ENCODE results near the gene SHC3. TPM values are rescaled to one million over a fixed set of nuclear protein-coding genes. Genes with fewer than 3 reads are reported as not detected.

Gene SHC3
- total and polyA plus RNA-seq, 9 of the 15 experiments (the other 6 are each of a cell fraction or from before 2014, with no cell fraction given), result not detected

GRCh38 chr9:89060790-89061189 lies 117.8 kb downstream of the SHC3 start (continued):
- TF ChIP-seq MGA (IDR thresholded peaks at IDR 0.05), result no peak
- no peak for TF ChIP-seq ZNF184 (CRISPR knock-in tag; IDR thresholded peaks at IDR 0.05)
- TF ChIP-seq ZNF263 (CRISPR knock-in tag; IDR thresholded peaks at IDR 0.05; ENCODE audit: borderline replicate concordance), result no peak
- no peak for TF ChIP-seq EWSR1 (IDR thresholded peaks at IDR 0.05; ENCODE audit: borderline replicate concordance, low read depth, partially characterized antibody)
- no peak for TF ChIP-seq TEAD4 (IDR thresholded peaks at IDR 0.05; ENCODE audit: low read length)
- TF ChIP-seq TEAD4 (CRISPR knock-in tag; IDR thresholded peaks at IDR 0.05; ENCODE audit: borderline replicate concordance), result no peak
- no peak for TF ChIP-seq KAT7 (CRISPR knock-in tag; IDR thresholded peaks at IDR 0.05; ENCODE audit: borderline replicate concordance)
- no peak for TF ChIP-seq SMAD1 (IDR thresholded peaks at IDR 0.05; ENCODE audit: low read depth, low read length, partially characterized antibody)
